ENCODE results near the gene POLR2L.

POLR2L gene

GRCh38 chr11:842370-843002 is at the start of gene POLR2L, which contains the start of gene TSPAN4:
Gene POLR2L, minus strand, starts transcription at chr11:842529. Its CDS starts 21 bp downstream, at chr11:842508.
Gene TSPAN4, plus strand, starts transcription at chr11:842852. Its CDS starts 7,453 bp downstream, at chr11:850305.
- DNase-seq: peak in 1 of 2 experiments; percentile 54

- DNase-seq: no peak
These were observed 48.6 kb upstream of the POLR2L start for GRCh38 chr11:890794-891540.

- DNase-seq: no peak
These were observed 47.6 kb upstream of the POLR2L start for GRCh38 chr11:889687-890475.

GRCh38 chr11:889257-889656 is 46.9 kb upstream of the POLR2L start:
- no peak for DNase-seq

GRCh38 chr11:888310-889212 is 46.2 kb upstream of the POLR2L start:
- peak; percentile 87 to 96 for DNase-seq

GRCh38 chr11:887589-887988 is 45.3 kb upstream of the POLR2L start:
- DNase-seq: no peak

- no peak for DNase-seq
These were observed 44.2 kb upstream of the POLR2L start for GRCh38 chr11:886568-886967.

- no peak for DNase-seq
These were observed 42.3 kb upstream of the POLR2L start for GRCh38 chr11:884578-885070.

GRCh38 chr11:883527-883926 is 41.2 kb upstream of the POLR2L start:
- no peak for DNase-seq

- no peak for DNase-seq
These were observed 40.3 kb upstream of the POLR2L start for GRCh38 chr11:882596-882995.

GRCh38 chr11:880447-880846 is 38.1 kb upstream of the POLR2L start:
- DNase-seq: no peak

GRCh38 chr11:877565-877964 is 35.2 kb upstream of the POLR2L start:
- no peak for DNase-seq

GRCh38 chr11:876545-876944 is 34.2 kb upstream of the POLR2L start:
- DNase-seq: peak; percentile 50 to 76

GRCh38 chr11:875769-876301 is 33.5 kb upstream of the POLR2L start:
- no peak for DNase-seq

GRCh38 chr11:875203-875602 is 32.9 kb upstream of the POLR2L start:
- DNase-seq: no peak

- no peak for DNase-seq
These were observed 31.4 kb upstream of the POLR2L start for GRCh38 chr11:873706-874105.

GRCh38 chr11:872799-873198 is 30.5 kb upstream of the POLR2L start:
- no peak for DNase-seq

- DNase-seq: no peak
These were observed 29.1 kb upstream of the POLR2L start for GRCh38 chr11:871472-871871.

- DNase-seq: no peak
These were observed 28.1 kb upstream of the POLR2L start for GRCh38 chr11:870418-870817.

GRCh38 chr11:870127-870413 is 27.7 kb upstream of the POLR2L start:
- no peak for DNase-seq

GRCh38 chr11:869399-870126 is 27.2 kb upstream of the POLR2L start:
- no peak for DNase-seq

- DNase-seq: no peak
These were observed 26.5 kb upstream of the POLR2L start for GRCh38 chr11:868802-869201.

All from cerebellar nuclear complex (tissue), 1 donor.